ENCODE measurements around the gene MICAL2. TPM values are rescaled to one million over a fixed set of nuclear protein-coding genes. Genes with fewer than 3 reads are reported as not detected.

The MICAL2 gene
- polyA plus RNA-seq, 4 donors = 5.3 to 7.2 (median 6.8) TPM

GRCh38 chr11:12200279-12200990 lies 90.0 kb downstream of the MICAL2 start:
- no peak for DNase-seq (ENCODE audit: low read depth in 4 of 4, low spot score in 2 of 4)

- DNase-seq (ENCODE audit: low read depth in 4 of 4, low spot score in 2 of 4) = no peak
These were observed 90.9 kb downstream of the MICAL2 start for GRCh38 chr11:12200991-12201985.

- no peak for DNase-seq (ENCODE audit: low read depth in 4 of 4, low spot score in 2 of 4)
These were observed 92.4 kb downstream of the MICAL2 start for GRCh38 chr11:12202661-12203310.

- no peak for DNase-seq (ENCODE audit: low read depth in 4 of 4, low spot score in 2 of 4)
These were observed 94.1 kb downstream of the MICAL2 start for GRCh38 chr11:12204506-12204905.

GRCh38 chr11:12205330-12205729 lies 94.9 kb downstream of the MICAL2 start:
- DNase-seq (ENCODE audit: low read depth in 4 of 4, low spot score in 2 of 4) = no peak

GRCh38 chr11:12206529-12206928 lies 96.1 kb downstream of the MICAL2 start:
- DNase-seq (ENCODE audit: low read depth in 4 of 4, low spot score in 2 of 4) = no peak

GRCh38 chr11:12207384-12208150 lies 97.2 kb downstream of the MICAL2 start:
- no peak for DNase-seq (ENCODE audit: low read depth in 4 of 4, low spot score in 2 of 4)

- no peak for DNase-seq (ENCODE audit: low read depth in 4 of 4, low spot score in 2 of 4)
These were observed 98.7 kb downstream of the MICAL2 start for GRCh38 chr11:12209096-12209495.

- DNase-seq (ENCODE audit: low read depth in 4 of 4, low spot score in 2 of 4) = no peak
These were observed 99.8 kb downstream of the MICAL2 start for GRCh38 chr11:12210200-12210599.

GRCh38 chr11:12211331-12212065 lies 101.1 kb downstream of the MICAL2 start:
- DNase-seq (ENCODE audit: low read depth in 4 of 4, low spot score in 2 of 4) = no peak

GRCh38 chr11:12212174-12212820 lies 101.9 kb downstream of the MICAL2 start:
- no peak for DNase-seq (ENCODE audit: low read depth in 4 of 4, low spot score in 2 of 4)

GRCh38 chr11:12212821-12213185 lies 102.4 kb downstream of the MICAL2 start:
- DNase-seq (ENCODE audit: low read depth in 4 of 4, low spot score in 2 of 4) = no peak

- DNase-seq (ENCODE audit: low read depth in 4 of 4, low spot score in 2 of 4) = no peak
These were observed 103.5 kb downstream of the MICAL2 start for GRCh38 chr11:12213883-12214282.

- DNase-seq (ENCODE audit: low read depth in 4 of 4, low spot score in 2 of 4) = no peak
These were observed 104.4 kb downstream of the MICAL2 start for GRCh38 chr11:12214751-12215150.

- no peak for DNase-seq (ENCODE audit: low read depth in 4 of 4, low spot score in 2 of 4)
These were observed 104.8 kb downstream of the MICAL2 start for GRCh38 chr11:12215181-12215593.

GRCh38 chr11:12216041-12216451 lies 105.7 kb downstream of the MICAL2 start:
- DNase-seq (ENCODE audit: low read depth in 4 of 4, low spot score in 2 of 4) = no peak

GRCh38 chr11:12216671-12217374 lies 106.4 kb downstream of the MICAL2 start:
- no peak for DNase-seq (ENCODE audit: low read depth in 4 of 4, low spot score in 2 of 4)

- no peak for DNase-seq (ENCODE audit: low read depth in 4 of 4, low spot score in 2 of 4)
These were observed 107.5 kb downstream of the MICAL2 start for GRCh38 chr11:12217879-12218278.

GRCh38 chr11:12218909-12219308 lies 108.5 kb downstream of the MICAL2 start:
- no peak for DNase-seq (ENCODE audit: low read depth in 4 of 4, low spot score in 2 of 4)

All from left renal cortex interstitium (tissue), 4 donors.